ENCODE measurements around the gene FAP.

GRCh38 chr2:162211732-162212131, 31.5 kb downstream of the FAP start:
- TF ChIP-seq KAT7 (CRISPR knock-in tag; IDR thresholded peaks at IDR 0.05; ENCODE audit: borderline replicate concordance), result no peak
- TF ChIP-seq CTCF (IDR thresholded peaks at IDR 0.05), result no peak
- no peak for TF ChIP-seq ELF4 (CRISPR knock-in tag; IDR thresholded peaks at IDR 0.05; ENCODE audit: low read depth)

Measured in WTC11 (cell line).